Panc1 (cell line): Measurements from ENCODE around the gene MYO5B. TPM values are rescaled to one million over a fixed set of nuclear protein-coding genes. Genes with fewer than 3 reads are reported as not detected.

Experiments
- ATAC-seq: fragments of 200-7000 bp; cut with Tn5 transposase; 2 replicates; pipeline ENCODE4 v1.9.1; 2020; ENCODE audit warnings: mild to moderate bottlenecking, moderate library complexity
- BruUV-seq: library from RNA; stranded (reverse); fragments of 400-500 nt; replicated peaks from 2 replicates; lab custom pipeline; 2021; lab: Mats Ljungman, UMichigan
- CTCF ChIA-PET: fragments of 300-600 bp; sonication (Branson Sonifier 250); formaldehyde crosslinking; loops from one replicate; lab custom pipeline; 2022; ENCODE audit warnings: antibody characterized with exemption; lab: Charles Lee
- POLR2A ChIA-PET: fragments of 300-600 bp; sonication (Branson Sonifier 250); formaldehyde crosslinking; loops from one replicate; lab custom pipeline; 2022; ENCODE audit warnings: antibody characterized with exemption; lab: Charles Lee
- DNase-seq: peaks from one replicate; pipeline ENCODE4 v3.0.0-alpha.2; 2010; ENCODE audit warnings: low read depth, low spot score
- H3K27ac ChIP-seq: 2 replicates; pipeline ENCODE4 v1.5.1; 2011; ENCODE audit warnings: mild to moderate bottlenecking, low read length, inconsistent platforms
- H3K27me3 ChIP-seq: fragments of 200-500 bp; sonication (Bioruptor generic); 2 replicates; pipeline ENCODE4 v1.6.0; 2014; ENCODE audit warnings: low read length, inconsistent platforms; ENCODE audit not compliant: control insufficient read depth, insufficient read depth
- H3K36me3 ChIP-seq: fragments of 200-500 bp; sonication (Bioruptor generic); 2 replicates; pipeline ENCODE4 v1.5.1; 2014; ENCODE audit warnings: inconsistent platforms, mild to moderate bottlenecking, low read length, moderate library complexity; ENCODE audit not compliant: control insufficient read depth, insufficient read depth
- H3K4me1 ChIP-seq: 2 replicates; pipeline ENCODE4 v1.5.1; 2011; ENCODE audit warnings: inconsistent platforms, mild to moderate bottlenecking, low read length, moderate library complexity; ENCODE audit not compliant: control insufficient read depth, insufficient read depth
- H3K4me3 ChIP-seq, 2 experiments: 2 replicates each; pipeline ENCODE4 v1.5.1; 2011 to 2012; ENCODE audit warnings: low read depth in 2 of 2, low read length in 2 of 2, mild to moderate bottlenecking in 2 of 2, inconsistent platforms in 1 of 2, moderate library complexity in 1 of 2
- H3K9me3 ChIP-seq: fragments of 200-500 bp; sonication (Bioruptor generic); 2 replicates; pipeline ENCODE4 v1.5.1; 2014; ENCODE audit warnings: low read depth, mild to moderate bottlenecking, inconsistent platforms, low read length, moderate library complexity; ENCODE audit not compliant: control insufficient read depth, insufficient read depth
- CTCF ChIP-seq: fragments of 450-650 bp; IDR thresholded peaks from 2 replicates; pipeline ENCODE4 v1.5.1; 2017; ENCODE audit warnings: mild to moderate bottlenecking
- POLR2AphosphoS5 ChIP-seq: IDR thresholded peaks from 2 replicates; pipeline ENCODE4 v1.6.1; 2012; ENCODE audit warnings: mild to moderate bottlenecking, low read depth, low read length, moderate library complexity
- REST ChIP-seq, 2 experiments: IDR thresholded peaks; 2 replicates each; pipeline ENCODE4 v1.6.1; 2011 to 2012; ENCODE audit warnings: low read depth in 2 of 2, control low read depth in 1 of 2, low read length in 1 of 2, mild to moderate bottlenecking in 1 of 2, moderate library complexity in 1 of 2; ENCODE audit not compliant: insufficient read depth in 1 of 2
- SIN3A ChIP-seq: IDR thresholded peaks from 2 replicates; pipeline ENCODE4 v1.6.1; 2012; ENCODE audit warnings: low read depth, mild to moderate bottlenecking, low read length, moderate library complexity, borderline replicate concordance; ENCODE audit not compliant: insufficient read depth
- TCF7L2 ChIP-seq: IDR thresholded peaks from 2 replicates; pipeline ENCODE4 v1.6.1; 2011; ENCODE audit warnings: mild to moderate bottlenecking, low read depth, low read length, inconsistent platforms
- in situ Hi-C: cut with HindIII; loops from 2 replicates; pipeline ENCODE4 v1.10.0; 2016; ENCODE audit warnings: low sequenced_read_pairs, low pct_unique_long_range_greater_than_20kb
- intact Hi-C: fragments of 100-400 bp; cut with micrococcal nuclease; formaldehyde crosslinking; loops from one replicate; pipeline ENCODE4 v1.10.0; 2022; ENCODE audit not compliant: unreplicated experiment
- total RNA-seq: library from RNA; stranded (reverse); gene quantifications from one replicate; pipeline ENCODE4 v1.2.1, GENCODE V29; 2021; ENCODE audit not compliant: unreplicated experiment

Gene MYO5B
- total RNA-seq, 1 experiment from 2014 or later: 0.31 TPM

GRCh38 chr18:49855711-49856415, 339.1 kb downstream of the MYO5B start:
- DNase-seq: no peak
- intact Hi-C loops: no loop called here
- Histone ChIP-seq H3K27me3 (no peaks in the 10 kb centered on the region), H3K4me1 (no peaks in the 10 kb centered on the region; the same call in 1 of the 2 replicates), H3K36me3 (no peaks in the 10 kb centered on the region), H3K9me3 (no peaks in the 10 kb centered on the region), H3K4me3 (no peak overlapping the region), H3K27ac (no peak overlapping the region)
- BruUV-seq: no TSS peak
- no peak for ATAC-seq
- ChIA-PET CTCF (no interaction called here), POLR2A (no interaction called here)
- in situ Hi-C loops: no loop called here
- TF ChIP-seq POLR2AphosphoS5 (no peak), REST (IDR thresholded peaks at IDR 0.05; ENCODE audit: insufficient read depth in 1 of 2, low read depth in 2 of 2, low read length in 1 of 2) (no peak), TCF7L2 (no peak), CTCF (no peak), SIN3A (no peak)

GRCh38 chr18:49854681-49855080, 340.3 kb downstream of the MYO5B start:
- no peak for DNase-seq
- no peak overlapping the region for H3K4me3 ChIP-seq

More at GRCh38 chr18:49854681-49855080, 340.3 kb downstream of the MYO5B start:
- Histone ChIP-seq H3K27ac (no peak overlapping the region), H3K9me3 (no peaks in the 10 kb centered on the region), H3K27me3 (no peaks in the 10 kb centered on the region), H3K4me1 (no peaks in the 10 kb centered on the region; the same call in 1 of the 2 replicates), H3K36me3 (no peaks in the 10 kb centered on the region)
- TF ChIP-seq TCF7L2: no peak
- no peak for TF ChIP-seq SIN3A
- TF ChIP-seq REST (IDR thresholded peaks at IDR 0.05; ENCODE audit: insufficient read depth in 1 of 2, low read depth in 2 of 2, low read length in 1 of 2): no peak
- TF ChIP-seq POLR2AphosphoS5: no peak
- TF ChIP-seq CTCF: no peak
- in situ Hi-C loops: no loop called here
- ATAC-seq: no peak
- no TSS peak for BruUV-seq
- intact Hi-C loops: no loop called here
- CTCF ChIA-PET: no interaction called here
- POLR2A ChIA-PET: no interaction called here
